ENCODE results near the gene BICRAL. TPM values are rescaled to one million over a fixed set of nuclear protein-coding genes. Genes with fewer than 3 reads are reported as not detected.

The BICRAL gene
- total RNA-seq, 1 experiment from 2014 or later = 9.7 TPM

DNA sequence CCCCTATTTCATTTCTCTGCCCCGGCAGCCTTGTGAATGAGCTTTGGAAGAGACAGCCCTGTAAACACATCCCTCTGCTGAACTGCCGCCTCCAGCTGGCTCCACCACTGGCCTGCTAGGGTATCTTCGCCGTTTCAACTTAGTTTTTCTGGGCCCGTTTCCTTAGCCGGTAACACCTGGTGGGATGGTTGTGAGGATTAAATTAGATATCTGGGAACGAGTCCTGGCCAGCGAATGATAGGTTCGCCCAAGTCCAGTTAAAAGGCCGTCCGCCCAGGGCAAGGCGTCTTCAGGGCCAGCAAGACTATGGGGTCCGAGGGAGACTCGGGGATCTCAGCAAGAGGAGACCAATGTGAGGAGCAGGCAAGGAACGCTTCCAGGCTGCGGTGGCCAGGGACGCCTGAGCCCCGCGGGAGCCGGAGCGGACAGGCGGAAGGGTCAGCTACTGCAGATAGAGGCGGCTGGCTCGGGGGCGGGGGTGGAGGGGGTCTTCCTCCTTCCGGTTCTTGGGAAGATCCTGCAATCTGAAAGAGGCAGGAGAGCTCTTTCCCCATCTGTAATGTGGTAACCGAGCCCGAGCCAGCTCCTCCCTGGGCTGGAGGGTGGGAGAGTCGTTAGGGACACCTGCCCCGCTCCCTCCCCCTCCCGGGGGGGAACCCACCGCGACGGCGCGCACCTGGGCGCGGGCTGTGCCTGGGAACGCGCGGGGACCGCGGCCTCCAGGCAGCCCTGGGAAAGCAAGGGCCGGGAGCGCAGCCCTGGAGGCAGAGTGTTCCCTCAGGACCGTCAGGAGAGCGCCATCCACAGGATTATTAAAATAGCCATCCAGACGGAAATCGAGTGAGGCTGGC, 129.5 kb downstream of the BICRAL start:
- Mint-ChIP-seq H3K36me3 (no peaks in the 10 kb centered on the region), H3K4me1 (peaks cover 5% of the 10 kb centered on the region), H3K27me3 (ENCODE audit: low read depth) (no peaks in the 10 kb centered on the region; the same call in 1 of the 2 replicates), H3K27ac (peak overlapping the region; percentile 98), H3K4me3 (peak overlapping the region; percentile 87), H3K9me3 (no peaks in the 10 kb centered on the region)
- CTCF ChIA-PET = interaction anchor here (0.6 to 2.5 kb wide), 26 partner anchors 10 to 527 kb away, joined by 3 to 28 read pairs (median 4); partner anchors contain the start of genes CNPY3, CUL7, KLHDC3 and MEA1
- POLR2A ChIA-PET = interaction anchor here (0.6 to 2.1 kb wide), 14 partner anchors 18 to 335 kb away, joined by 3 to 35 read pairs (median 3); partner anchors contain the start of genes CNPY3, GNMT, KLC4 and KLHDC3
- DNase-seq (ENCODE audit: low spot score) (peak; percentile 85), ATAC-seq (peak; percentile 81)
- TF ChIP-seq ZBTB21 (CRISPR knock-in tag; IDR thresholded peaks at IDR 0.05; ENCODE audit: borderline replicate concordance) (no peak; the same call in 1 of the 2 replicates), NFATC4 (CRISPR knock-in tag; IDR thresholded peaks at IDR 0.05) (no peak), ZNF263 (CRISPR knock-in tag; IDR thresholded peaks at IDR 0.05; ENCODE audit: low read depth) (no peak), ATF1 (CRISPR knock-in tag; IDR thresholded peaks at IDR 0.05) (no peak), SP1 (CRISPR knock-in tag; conservative IDR thresholded peaks at IDR 0.05) (0 out of 2 replicates have a peak, but pooled peaks have one; percentile 40), TEAD1 (CRISPR knock-in tag; IDR thresholded peaks at IDR 0.05) (no peak; the same call in 1 of the 2 replicates), JUN (CRISPR knock-in tag; IDR thresholded peaks at IDR 0.05) (no peak), NFE2L1 (CRISPR knock-in tag; IDR thresholded peaks at IDR 0.05) (no peak), FOXK1 (CRISPR knock-in tag; IDR thresholded peaks at IDR 0.05) (0 out of 2 replicates have a peak, but pooled peaks have one; percentile 27), HMGA2 (CRISPR knock-in tag; IDR thresholded peaks at IDR 0.05) (no peak), ESRRA (CRISPR knock-in tag; IDR thresholded peaks at IDR 0.05; ENCODE audit: borderline replicate concordance) (no peak), GRHL2 (CRISPR knock-in tag; IDR thresholded peaks at IDR 0.05; ENCODE audit: insufficient replicate concordance, severe bottlenecking) (no peak), TP53 (CRISPR knock-in tag; IDR thresholded peaks at IDR 0.05) (peak; percentile 39; the same call in 1 of the 2 replicates), RORB (CRISPR knock-in tag; IDR thresholded peaks at IDR 0.05) (no peak), PRRX2 (CRISPR knock-in tag; IDR thresholded peaks at IDR 0.05) (no peak), CREB1 (CRISPR knock-in tag; IDR thresholded peaks at IDR 0.05) (no peak), ZNF121 (CRISPR knock-in tag; IDR thresholded peaks at IDR 0.05) (no peak), NR3C1 (CRISPR knock-in tag; conservative IDR thresholded peaks at IDR 0.05; ENCODE audit: low read depth) (no peak), CBFB (CRISPR knock-in tag; IDR thresholded peaks at IDR 0.05; ENCODE audit: low read depth) (0 out of 2 replicates have a peak, but pooled peaks have one; percentile 49)
- TF ChIP-seq, protein P1, sequence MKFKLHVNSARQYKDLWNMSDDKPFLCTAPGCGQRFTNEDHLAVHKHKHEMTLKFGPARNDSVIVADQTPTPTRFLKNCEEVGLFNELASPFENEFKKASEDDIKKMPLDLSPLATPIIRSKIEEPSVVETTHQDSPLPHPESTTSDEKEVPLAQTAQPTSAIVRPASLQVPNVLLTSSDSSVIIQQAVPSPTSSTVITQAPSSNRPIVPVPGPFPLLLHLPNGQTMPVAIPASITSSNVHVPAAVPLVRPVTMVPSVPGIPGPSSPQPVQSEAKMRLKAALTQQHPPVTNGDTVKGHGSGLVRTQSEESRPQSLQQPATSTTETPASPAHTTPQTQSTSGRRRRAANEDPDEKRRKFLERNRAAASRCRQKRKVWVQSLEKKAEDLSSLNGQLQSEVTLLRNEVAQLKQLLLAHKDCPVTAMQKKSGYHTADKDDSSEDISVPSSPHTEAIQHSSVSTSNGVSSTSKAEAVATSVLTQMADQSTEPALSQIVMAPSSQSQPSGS (CRISPR knock-in tag; IDR thresholded peaks at IDR 0.05; ENCODE audit: borderline replicate concordance, low read depth) = no peak
- TF ChIP-seq, protein P2, sequence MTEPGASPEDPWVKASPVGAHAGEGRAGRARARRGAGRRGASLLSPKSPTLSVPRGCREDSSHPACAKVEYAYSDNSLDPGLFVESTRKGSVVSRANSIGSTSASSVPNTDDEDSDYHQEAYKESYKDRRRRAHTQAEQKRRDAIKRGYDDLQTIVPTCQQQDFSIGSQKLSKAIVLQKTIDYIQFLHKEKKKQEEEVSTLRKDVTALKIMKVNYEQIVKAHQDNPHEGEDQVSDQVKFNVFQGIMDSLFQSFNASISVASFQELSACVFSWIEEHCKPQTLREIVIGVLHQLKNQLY (CRISPR knock-in tag; IDR thresholded peaks at IDR 0.05) = no peak
- TF ChIP-seq, protein P3, sequence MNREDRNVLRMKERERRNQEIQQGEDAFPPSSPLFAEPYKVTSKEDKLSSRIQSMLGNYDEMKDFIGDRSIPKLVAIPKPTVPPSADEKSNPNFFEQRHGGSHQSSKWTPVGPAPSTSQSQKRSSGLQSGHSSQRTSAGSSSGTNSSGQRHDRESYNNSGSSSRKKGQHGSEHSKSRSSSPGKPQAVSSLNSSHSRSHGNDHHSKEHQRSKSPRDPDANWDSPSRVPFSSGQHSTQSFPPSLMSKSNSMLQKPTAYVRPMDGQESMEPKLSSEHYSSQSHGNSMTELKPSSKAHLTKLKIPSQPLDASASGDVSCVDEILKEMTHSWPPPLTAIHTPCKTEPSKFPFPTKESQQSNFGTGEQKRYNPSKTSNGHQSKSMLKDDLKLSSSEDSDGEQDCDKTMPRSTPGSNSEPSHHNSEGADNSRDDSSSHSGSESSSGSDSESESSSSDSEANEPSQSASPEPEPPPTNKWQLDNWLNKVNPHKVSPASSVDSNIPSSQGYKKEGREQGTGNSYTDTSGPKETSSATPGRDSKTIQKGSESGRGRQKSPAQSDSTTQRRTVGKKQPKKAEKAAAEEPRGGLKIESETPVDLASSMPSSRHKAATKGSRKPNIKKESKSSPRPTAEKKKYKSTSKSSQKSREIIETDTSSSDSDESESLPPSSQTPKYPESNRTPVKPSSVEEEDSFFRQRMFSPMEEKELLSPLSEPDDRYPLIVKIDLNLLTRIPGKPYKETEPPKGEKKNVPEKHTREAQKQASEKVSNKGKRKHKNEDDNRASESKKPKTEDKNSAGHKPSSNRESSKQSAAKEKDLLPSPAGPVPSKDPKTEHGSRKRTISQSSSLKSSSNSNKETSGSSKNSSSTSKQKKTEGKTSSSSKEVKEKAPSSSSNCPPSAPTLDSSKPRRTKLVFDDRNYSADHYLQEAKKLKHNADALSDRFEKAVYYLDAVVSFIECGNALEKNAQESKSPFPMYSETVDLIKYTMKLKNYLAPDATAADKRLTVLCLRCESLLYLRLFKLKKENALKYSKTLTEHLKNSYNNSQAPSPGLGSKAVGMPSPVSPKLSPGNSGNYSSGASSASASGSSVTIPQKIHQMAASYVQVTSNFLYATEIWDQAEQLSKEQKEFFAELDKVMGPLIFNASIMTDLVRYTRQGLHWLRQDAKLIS (CRISPR knock-in tag; IDR thresholded peaks at IDR 0.05; ENCODE audit: borderline replicate concordance) = no peak
- TF ChIP-seq, protein P4, sequence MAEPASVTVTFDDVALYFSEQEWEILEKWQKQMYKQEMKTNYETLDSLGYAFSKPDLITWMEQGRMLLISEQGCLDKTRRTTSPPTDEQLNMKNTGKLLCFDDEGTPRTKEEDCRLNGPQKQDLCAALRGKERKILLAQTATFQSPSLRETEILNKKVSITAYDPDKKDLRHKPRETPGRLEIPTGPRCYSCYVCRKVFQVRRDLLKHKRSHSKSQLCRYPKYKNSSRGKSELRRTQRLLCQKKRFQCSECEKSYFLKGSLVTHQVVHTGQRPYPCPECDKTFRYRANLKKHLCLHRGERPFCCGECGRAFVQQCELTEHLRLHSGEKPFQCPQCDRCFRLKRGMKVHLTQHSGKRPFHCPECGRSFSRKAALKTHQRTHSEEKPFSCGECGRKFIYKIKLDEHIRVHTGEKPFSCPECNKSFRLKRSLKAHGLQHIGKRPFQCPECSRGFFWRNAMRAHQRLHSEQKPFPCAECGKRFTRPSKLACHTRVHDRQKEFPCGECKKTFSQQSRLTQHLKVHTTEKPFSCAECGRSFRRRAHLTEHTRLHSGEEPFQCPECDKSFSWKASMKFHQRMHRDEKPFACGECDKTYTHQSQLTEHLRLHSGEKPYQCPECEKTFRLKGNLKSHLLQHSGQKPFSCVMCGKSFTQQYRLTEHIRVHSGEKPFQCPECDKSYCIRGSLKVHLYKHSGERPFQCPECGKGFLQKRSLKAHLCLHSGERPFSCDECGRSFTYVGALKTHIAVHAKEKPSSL (CRISPR knock-in tag; conservative IDR thresholded peaks at IDR 0.05) = no peak
- TF ChIP-seq, protein P5, sequence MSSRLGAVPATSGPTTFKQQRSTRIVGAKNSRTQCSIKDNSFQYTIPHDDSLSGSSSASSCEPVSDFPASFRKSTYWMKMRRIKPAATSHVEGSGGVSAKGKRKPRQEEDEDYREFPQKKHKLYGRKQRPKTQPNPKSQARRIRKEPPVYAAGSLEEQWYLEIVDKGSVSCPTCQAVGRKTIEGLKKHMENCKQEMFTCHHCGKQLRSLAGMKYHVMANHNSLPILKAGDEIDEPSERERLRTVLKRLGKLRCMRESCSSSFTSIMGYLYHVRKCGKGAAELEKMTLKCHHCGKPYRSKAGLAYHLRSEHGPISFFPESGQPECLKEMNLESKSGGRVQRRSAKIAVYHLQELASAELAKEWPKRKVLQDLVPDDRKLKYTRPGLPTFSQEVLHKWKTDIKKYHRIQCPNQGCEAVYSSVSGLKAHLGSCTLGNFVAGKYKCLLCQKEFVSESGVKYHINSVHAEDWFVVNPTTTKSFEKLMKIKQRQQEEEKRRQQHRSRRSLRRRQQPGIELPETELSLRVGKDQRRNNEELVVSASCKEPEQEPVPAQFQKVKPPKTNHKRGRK (CRISPR knock-in tag; IDR thresholded peaks at IDR 0.05; ENCODE audit: borderline replicate concordance) = no peak
- TF ChIP-seq, protein P6, sequence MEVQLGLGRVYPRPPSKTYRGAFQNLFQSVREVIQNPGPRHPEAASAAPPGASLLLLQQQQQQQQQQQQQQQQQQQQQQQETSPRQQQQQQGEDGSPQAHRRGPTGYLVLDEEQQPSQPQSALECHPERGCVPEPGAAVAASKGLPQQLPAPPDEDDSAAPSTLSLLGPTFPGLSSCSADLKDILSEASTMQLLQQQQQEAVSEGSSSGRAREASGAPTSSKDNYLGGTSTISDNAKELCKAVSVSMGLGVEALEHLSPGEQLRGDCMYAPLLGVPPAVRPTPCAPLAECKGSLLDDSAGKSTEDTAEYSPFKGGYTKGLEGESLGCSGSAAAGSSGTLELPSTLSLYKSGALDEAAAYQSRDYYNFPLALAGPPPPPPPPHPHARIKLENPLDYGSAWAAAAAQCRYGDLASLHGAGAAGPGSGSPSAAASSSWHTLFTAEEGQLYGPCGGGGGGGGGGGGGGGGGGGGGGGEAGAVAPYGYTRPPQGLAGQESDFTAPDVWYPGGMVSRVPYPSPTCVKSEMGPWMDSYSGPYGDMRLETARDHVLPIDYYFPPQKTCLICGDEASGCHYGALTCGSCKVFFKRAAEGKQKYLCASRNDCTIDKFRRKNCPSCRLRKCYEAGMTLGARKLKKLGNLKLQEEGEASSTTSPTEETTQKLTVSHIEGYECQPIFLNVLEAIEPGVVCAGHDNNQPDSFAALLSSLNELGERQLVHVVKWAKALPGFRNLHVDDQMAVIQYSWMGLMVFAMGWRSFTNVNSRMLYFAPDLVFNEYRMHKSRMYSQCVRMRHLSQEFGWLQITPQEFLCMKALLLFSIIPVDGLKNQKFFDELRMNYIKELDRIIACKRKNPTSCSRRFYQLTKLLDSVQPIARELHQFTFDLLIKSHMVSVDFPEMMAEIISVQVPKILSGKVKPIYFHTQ (CRISPR knock-in tag; IDR thresholded peaks at IDR 0.05) = no peak

Measured in WTC11 (cell line).